WTC11 (cell line): ENCODE measurements around the gene RNF212. TPM values are rescaled to one million over a fixed set of nuclear protein-coding genes. Genes with fewer than 3 reads are reported as not detected.

Experiments
- ATAC-seq: fragments of 200-7000 bp; cut with Tn5 transposase; 2 replicates; pipeline ENCODE4 v1.10.0; 2021; ENCODE audit warnings: mild to moderate bottlenecking, moderate library complexity
- CTCF ChIA-PET: fragments of 300-600 bp; sonication (Branson Sonifier 250); formaldehyde crosslinking; loops from one replicate; lab custom pipeline; 2021; ENCODE audit warnings: antibody characterized with exemption; lab: Charles Lee
- POLR2A ChIA-PET: fragments of 350-600 bp; sonication (Branson Sonifier 250); formaldehyde crosslinking; loops from one replicate; lab custom pipeline; 2021; ENCODE audit warnings: antibody characterized with exemption; lab: Charles Lee
- DNase-seq: peaks from one replicate; pipeline ENCODE4 v3.0.0; 2021; ENCODE audit warnings: low spot score
- H3K27ac Mint-ChIP-seq: 2 replicates; pipeline ENCODE4 v1.8.0; 2021; ENCODE audit warnings: mixed read lengths
- H3K27me3 Mint-ChIP-seq: 2 replicates; pipeline ENCODE4 v1.8.0; 2021; ENCODE audit warnings: low read depth, mild to moderate bottlenecking, moderate library complexity, mixed read lengths
- H3K36me3 Mint-ChIP-seq: 2 replicates; pipeline ENCODE4 v1.8.0; 2021; ENCODE audit warnings: mixed read lengths
- H3K4me1 Mint-ChIP-seq: 2 replicates; pipeline ENCODE4 v1.8.0; 2022; ENCODE audit warnings: mixed read lengths
- H3K4me3 Mint-ChIP-seq: 2 replicates; pipeline ENCODE4 v1.8.0; 2021; ENCODE audit warnings: mild to moderate bottlenecking, moderate library complexity, mixed read lengths
- H3K9me3 Mint-ChIP-seq: 2 replicates; pipeline ENCODE4 v1.8.0; 2021; ENCODE audit warnings: mixed read lengths
- ATF1 ChIP-seq: sonication (generic); formaldehyde crosslinking; IDR thresholded peaks from 2 replicates; pipeline ENCODE4 v1.8.1; 2023; ENCODE audit warnings: mild to moderate bottlenecking, moderate library complexity, missing genetic modification reagents
- E2F5 ChIP-seq: sonication (generic); formaldehyde crosslinking; IDR thresholded peaks from 2 replicates; pipeline ENCODE4 v1.8.1; 2022; ENCODE audit warnings: mild to moderate bottlenecking, moderate library complexity, missing genetic modification reagents
- FOXK1 ChIP-seq: sonication (generic); formaldehyde crosslinking; IDR thresholded peaks from 2 replicates; pipeline ENCODE4 v1.8.0; 2022; ENCODE audit warnings: mild to moderate bottlenecking, moderate library complexity, missing genetic modification reagents
- GRHL2 ChIP-seq: fragments of 250-450 bp; sonication (Bioruptor Pico); IDR thresholded peaks from 2 replicates; pipeline ENCODE4 v1.8.0; 2022; ENCODE audit warnings: mild to moderate bottlenecking, moderate library complexity; ENCODE audit not compliant: insufficient replicate concordance, severe bottlenecking
- MAX ChIP-seq: sonication (generic); formaldehyde crosslinking; IDR thresholded peaks from 2 replicates; pipeline ENCODE4 v1.8.0; 2022; ENCODE audit warnings: mild to moderate bottlenecking, missing genetic modification reagents
- MLX ChIP-seq: sonication (generic); formaldehyde crosslinking; IDR thresholded peaks from 2 replicates; pipeline ENCODE4 v1.8.1; 2023; ENCODE audit warnings: mild to moderate bottlenecking, missing genetic modification reagents, moderate library complexity
- MYBL2 ChIP-seq: sonication (generic); formaldehyde crosslinking; IDR thresholded peaks from 2 replicates; pipeline ENCODE4 v1.8.1; 2023; ENCODE audit warnings: mild to moderate bottlenecking, moderate library complexity, missing genetic modification reagents
- PRDM15 ChIP-seq: sonication (generic); formaldehyde crosslinking; IDR thresholded peaks from 2 replicates; pipeline ENCODE4 v1.8.0; 2022; ENCODE audit warnings: missing genetic modification reagents
- SMAD3 ChIP-seq: sonication (generic); formaldehyde crosslinking; IDR thresholded peaks from 2 replicates; pipeline ENCODE4 v1.8.0; 2022; ENCODE audit warnings: missing genetic modification reagents, mild to moderate bottlenecking, borderline replicate concordance
- SMAD4 ChIP-seq: sonication (generic); formaldehyde crosslinking; IDR thresholded peaks from 2 replicates; pipeline ENCODE4 v1.8.0; 2022; ENCODE audit warnings: mild to moderate bottlenecking, missing genetic modification reagents
- TEAD4 ChIP-seq: sonication (generic); formaldehyde crosslinking; IDR thresholded peaks from 2 replicates; pipeline ENCODE4 v1.8.0; 2022; ENCODE audit warnings: mild to moderate bottlenecking, missing genetic modification reagents
- USF1 ChIP-seq: sonication (generic); formaldehyde crosslinking; IDR thresholded peaks from 2 replicates; pipeline ENCODE4 v1.8.0; 2022; ENCODE audit warnings: mild to moderate bottlenecking, missing genetic modification reagents
- ZBTB21 ChIP-seq: sonication (generic); formaldehyde crosslinking; IDR thresholded peaks from 2 replicates; pipeline ENCODE4 v1.8.1; 2023; ENCODE audit warnings: mild to moderate bottlenecking, missing genetic modification reagents, borderline replicate concordance
- ZNF396 ChIP-seq: fragments of 250-450 bp; sonication (Bioruptor Pico); IDR thresholded peaks from 2 replicates; pipeline ENCODE4 v1.8.0; 2021; ENCODE audit warnings: mild to moderate bottlenecking, moderate library complexity, borderline replicate concordance
- ZNF416 ChIP-seq: fragments of 250-450 bp; sonication (Bioruptor Pico); IDR thresholded peaks from 2 replicates; pipeline ENCODE4 v1.9.0; 2021; ENCODE audit warnings: mild to moderate bottlenecking, inconsistent platforms
- total RNA-seq: library from RNA; stranded (reverse); gene quantifications from 3 replicates; pipeline ENCODE4 v1.2.3, GENCODE V29; 2021
- TF ChIP-seq, protein P1 (sequence below): fragments of 250-450 bp; sonication (Bioruptor Pico); IDR thresholded peaks from 2 replicates; pipeline ENCODE4 v2.1.2; 2022; ENCODE audit warnings: mild to moderate bottlenecking, moderate library complexity
- TF ChIP-seq, protein P2 (sequence below): sonication (generic); formaldehyde crosslinking; IDR thresholded peaks from 2 replicates; pipeline ENCODE4 v1.8.1; 2023; ENCODE audit warnings: mild to moderate bottlenecking, missing genetic modification reagents, borderline replicate concordance
- TF ChIP-seq, protein P3 (sequence below): fragments of 250-450 bp; sonication (Bioruptor Pico); IDR thresholded peaks from 2 replicates; pipeline ENCODE4 v1.9.0; 2021; ENCODE audit warnings: mild to moderate bottlenecking

RNF212 gene
- total RNA-seq, 1 experiment from 2014 or later: 1.0 TPM

- no peaks in the 10 kb centered on the region for H3K9me3 Mint-ChIP-seq
- TF ChIP-seq, protein P1, sequence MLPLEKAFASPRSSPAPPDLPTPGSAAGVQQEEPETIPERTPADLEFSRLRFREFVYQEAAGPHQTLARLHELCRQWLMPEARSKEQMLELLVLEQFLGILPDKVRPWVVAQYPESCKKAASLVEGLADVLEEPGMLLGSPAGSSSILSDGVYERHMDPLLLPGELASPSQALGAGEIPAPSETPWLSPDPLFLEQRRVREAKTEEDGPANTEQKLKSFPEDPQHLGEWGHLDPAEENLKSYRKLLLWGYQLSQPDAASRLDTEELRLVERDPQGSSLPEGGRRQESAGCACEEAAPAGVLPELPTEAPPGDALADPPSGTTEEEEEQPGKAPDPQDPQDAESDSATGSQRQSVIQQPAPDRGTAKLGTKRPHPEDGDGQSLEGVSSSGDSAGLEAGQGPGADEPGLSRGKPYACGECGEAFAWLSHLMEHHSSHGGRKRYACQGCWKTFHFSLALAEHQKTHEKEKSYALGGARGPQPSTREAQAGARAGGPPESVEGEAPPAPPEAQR (CRISPR knock-in tag): no peak
- TF ChIP-seq GRHL2 (CRISPR knock-in tag) (no peak), SMAD3 (CRISPR knock-in tag) (no peak), ZNF416 (CRISPR knock-in tag) (no peak), FOXK1 (CRISPR knock-in tag) (no peak), MLX (CRISPR knock-in tag) (no peak), ZNF396 (CRISPR knock-in tag) (no peak), E2F5 (no peak), ATF1 (CRISPR knock-in tag) (no peak), MYBL2 (CRISPR knock-in tag) (no peak), ZBTB21 (CRISPR knock-in tag) (no peak), TEAD4 (CRISPR knock-in tag) (no peak), SMAD4 (no peak), MAX (CRISPR knock-in tag) (no peak)
- TF ChIP-seq, all 79 proteins: peak for 0
- Mint-ChIP-seq H3K27ac (no peak overlapping the region; the same call in 1 of the 2 replicates), H3K27me3 (no peaks in the 10 kb centered on the region; the same call in 1 of the 2 replicates), H3K36me3 (no peaks in the 10 kb centered on the region), H3K4me3 (no peak overlapping the region), H3K4me1 (0 out of 2 replicates have a peak, but pooled peaks cover 3% of the 10 kb centered on the region)
- ATAC-seq (no peak), DNase-seq (no peak)
- ChIA-PET POLR2A (no interaction called here), CTCF (no interaction called here)
Measured at GRCh38 chr4:1041936-1042330, 71.4 kb downstream of the RNF212 start.

GRCh38 chr4:1041147-1041935, 72.0 kb downstream of the RNF212 start:
- CTCF ChIA-PET: no interaction called here

More at GRCh38 chr4:1041147-1041935, 72.0 kb downstream of the RNF212 start:
- ATAC-seq: no peak
- TF ChIP-seq SMAD4 (no peak), PRDM15 (CRISPR knock-in tag) (no peak), USF1 (CRISPR knock-in tag) (no peak), ZNF396 (CRISPR knock-in tag) (no peak)
- TF ChIP-seq, protein P2, sequence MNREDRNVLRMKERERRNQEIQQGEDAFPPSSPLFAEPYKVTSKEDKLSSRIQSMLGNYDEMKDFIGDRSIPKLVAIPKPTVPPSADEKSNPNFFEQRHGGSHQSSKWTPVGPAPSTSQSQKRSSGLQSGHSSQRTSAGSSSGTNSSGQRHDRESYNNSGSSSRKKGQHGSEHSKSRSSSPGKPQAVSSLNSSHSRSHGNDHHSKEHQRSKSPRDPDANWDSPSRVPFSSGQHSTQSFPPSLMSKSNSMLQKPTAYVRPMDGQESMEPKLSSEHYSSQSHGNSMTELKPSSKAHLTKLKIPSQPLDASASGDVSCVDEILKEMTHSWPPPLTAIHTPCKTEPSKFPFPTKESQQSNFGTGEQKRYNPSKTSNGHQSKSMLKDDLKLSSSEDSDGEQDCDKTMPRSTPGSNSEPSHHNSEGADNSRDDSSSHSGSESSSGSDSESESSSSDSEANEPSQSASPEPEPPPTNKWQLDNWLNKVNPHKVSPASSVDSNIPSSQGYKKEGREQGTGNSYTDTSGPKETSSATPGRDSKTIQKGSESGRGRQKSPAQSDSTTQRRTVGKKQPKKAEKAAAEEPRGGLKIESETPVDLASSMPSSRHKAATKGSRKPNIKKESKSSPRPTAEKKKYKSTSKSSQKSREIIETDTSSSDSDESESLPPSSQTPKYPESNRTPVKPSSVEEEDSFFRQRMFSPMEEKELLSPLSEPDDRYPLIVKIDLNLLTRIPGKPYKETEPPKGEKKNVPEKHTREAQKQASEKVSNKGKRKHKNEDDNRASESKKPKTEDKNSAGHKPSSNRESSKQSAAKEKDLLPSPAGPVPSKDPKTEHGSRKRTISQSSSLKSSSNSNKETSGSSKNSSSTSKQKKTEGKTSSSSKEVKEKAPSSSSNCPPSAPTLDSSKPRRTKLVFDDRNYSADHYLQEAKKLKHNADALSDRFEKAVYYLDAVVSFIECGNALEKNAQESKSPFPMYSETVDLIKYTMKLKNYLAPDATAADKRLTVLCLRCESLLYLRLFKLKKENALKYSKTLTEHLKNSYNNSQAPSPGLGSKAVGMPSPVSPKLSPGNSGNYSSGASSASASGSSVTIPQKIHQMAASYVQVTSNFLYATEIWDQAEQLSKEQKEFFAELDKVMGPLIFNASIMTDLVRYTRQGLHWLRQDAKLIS (CRISPR knock-in tag): no peak
- TF ChIP-seq, protein P3, sequence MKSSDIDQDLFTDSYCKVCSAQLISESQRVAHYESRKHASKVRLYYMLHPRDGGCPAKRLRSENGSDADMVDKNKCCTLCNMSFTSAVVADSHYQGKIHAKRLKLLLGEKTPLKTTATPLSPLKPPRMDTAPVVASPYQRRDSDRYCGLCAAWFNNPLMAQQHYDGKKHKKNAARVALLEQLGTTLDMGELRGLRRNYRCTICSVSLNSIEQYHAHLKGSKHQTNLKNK (CRISPR knock-in tag): no peak
- no peak overlapping the region for H3K4me3 Mint-ChIP-seq
- no peak for DNase-seq
- H3K27me3 Mint-ChIP-seq: no peaks in the 10 kb centered on the region; the same call in 1 of the 2 replicates
- no peak overlapping the region; the same call in 1 of the 2 replicates for H3K27ac Mint-ChIP-seq
- H3K4me1 Mint-ChIP-seq: 0 out of 2 replicates have a peak, but pooled peaks cover 3% of the 10 kb centered on the region
- no peaks in the 10 kb centered on the region for H3K36me3 Mint-ChIP-seq
- no peaks in the 10 kb centered on the region for H3K9me3 Mint-ChIP-seq
- POLR2A ChIA-PET: no interaction called here
